ENCODE data around the gene WTAP.

Gene WTAP

DNA sequence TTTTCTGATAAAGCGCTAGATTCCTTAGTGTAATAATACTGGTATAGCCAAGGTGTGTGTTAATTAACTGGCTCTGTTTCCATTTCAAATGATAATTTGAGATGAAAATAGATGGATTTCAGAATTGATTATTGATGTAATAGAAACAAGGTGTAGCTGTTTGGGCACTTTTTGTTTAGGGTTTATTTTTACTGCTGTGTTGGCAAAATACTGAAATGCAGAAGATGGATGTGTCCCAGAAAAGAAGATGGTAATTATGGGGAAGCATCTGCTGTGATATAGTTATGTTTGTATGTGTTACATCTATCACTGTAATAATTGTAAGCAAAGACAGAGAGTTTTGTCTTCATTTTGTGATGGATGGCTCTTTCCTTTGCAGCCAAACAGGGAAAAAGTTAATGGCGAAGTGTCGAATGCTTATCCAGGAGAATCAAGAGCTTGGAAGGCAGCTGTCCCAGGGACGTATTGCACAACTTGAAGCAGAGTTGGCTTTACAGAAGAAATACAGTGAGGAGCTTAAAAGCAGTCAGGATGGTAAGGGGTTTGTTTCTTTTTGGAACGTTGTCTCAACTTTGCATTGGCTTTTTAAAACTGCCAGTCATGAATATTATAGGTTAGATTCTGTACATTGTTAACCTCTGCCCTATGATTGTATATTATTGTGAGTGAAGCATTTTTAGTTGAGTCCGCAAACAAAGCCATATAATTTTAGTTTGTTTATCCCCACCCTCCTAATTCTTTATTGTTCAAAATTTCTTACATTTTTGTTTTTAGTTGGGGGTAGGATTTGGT is 26.0 kb downstream of the WTAP start:
- TF ChIP-seq CEBPB (IDR thresholded peaks at IDR 0.05): no peak
- TF ChIP-seq CREB1 (IDR thresholded peaks at IDR 0.05; ENCODE audit: low read depth): no peak
- TF ChIP-seq FOXM1 (IDR thresholded peaks at IDR 0.05; ENCODE audit: borderline replicate concordance, low read depth): no peak
- TF ChIP-seq, protein P1, sequence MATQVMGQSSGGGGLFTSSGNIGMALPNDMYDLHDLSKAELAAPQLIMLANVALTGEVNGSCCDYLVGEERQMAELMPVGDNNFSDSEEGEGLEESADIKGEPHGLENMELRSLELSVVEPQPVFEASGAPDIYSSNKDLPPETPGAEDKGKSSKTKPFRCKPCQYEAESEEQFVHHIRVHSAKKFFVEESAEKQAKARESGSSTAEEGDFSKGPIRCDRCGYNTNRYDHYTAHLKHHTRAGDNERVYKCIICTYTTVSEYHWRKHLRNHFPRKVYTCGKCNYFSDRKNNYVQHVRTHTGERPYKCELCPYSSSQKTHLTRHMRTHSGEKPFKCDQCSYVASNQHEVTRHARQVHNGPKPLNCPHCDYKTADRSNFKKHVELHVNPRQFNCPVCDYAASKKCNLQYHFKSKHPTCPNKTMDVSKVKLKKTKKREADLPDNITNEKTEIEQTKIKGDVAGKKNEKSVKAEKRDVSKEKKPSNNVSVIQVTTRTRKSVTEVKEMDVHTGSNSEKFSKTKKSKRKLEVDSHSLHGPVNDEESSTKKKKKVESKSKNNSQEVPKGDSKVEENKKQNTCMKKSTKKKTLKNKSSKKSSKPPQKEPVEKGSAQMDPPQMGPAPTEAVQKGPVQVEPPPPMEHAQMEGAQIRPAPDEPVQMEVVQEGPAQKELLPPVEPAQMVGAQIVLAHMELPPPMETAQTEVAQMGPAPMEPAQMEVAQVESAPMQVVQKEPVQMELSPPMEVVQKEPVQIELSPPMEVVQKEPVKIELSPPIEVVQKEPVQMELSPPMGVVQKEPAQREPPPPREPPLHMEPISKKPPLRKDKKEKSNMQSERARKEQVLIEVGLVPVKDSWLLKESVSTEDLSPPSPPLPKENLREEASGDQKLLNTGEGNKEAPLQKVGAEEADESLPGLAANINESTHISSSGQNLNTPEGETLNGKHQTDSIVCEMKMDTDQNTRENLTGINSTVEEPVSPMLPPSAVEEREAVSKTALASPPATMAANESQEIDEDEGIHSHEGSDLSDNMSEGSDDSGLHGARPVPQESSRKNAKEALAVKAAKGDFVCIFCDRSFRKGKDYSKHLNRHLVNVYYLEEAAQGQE (IDR thresholded peaks at IDR 0.05; ENCODE audit: low read depth): no peak
- no peak for TF ChIP-seq TCF12 (IDR thresholded peaks at IDR 0.05; ENCODE audit: low read depth)
- TF ChIP-seq, protein P2, sequence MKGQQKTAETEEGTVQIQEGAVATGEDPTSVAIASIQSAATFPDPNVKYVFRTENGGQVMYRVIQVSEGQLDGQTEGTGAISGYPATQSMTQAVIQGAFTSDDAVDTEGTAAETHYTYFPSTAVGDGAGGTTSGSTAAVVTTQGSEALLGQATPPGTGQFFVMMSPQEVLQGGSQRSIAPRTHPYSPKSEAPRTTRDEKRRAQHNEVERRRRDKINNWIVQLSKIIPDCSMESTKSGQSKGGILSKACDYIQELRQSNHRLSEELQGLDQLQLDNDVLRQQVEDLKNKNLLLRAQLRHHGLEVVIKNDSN (IDR thresholded peaks at IDR 0.05): no peak
- TF ChIP-seq EP300 (IDR thresholded peaks at IDR 0.05; ENCODE audit: borderline replicate concordance): no peak
- TF ChIP-seq ZBTB7A (IDR thresholded peaks at IDR 0.05; ENCODE audit: low read depth): no peak
- TF ChIP-seq RAD21 (IDR thresholded peaks at IDR 0.05; ENCODE audit: low read depth): no peak
- TF ChIP-seq YY1 (IDR thresholded peaks at IDR 0.05; ENCODE audit: low read depth): no peak
- TF ChIP-seq EGR1 (IDR thresholded peaks at IDR 0.05): no peak
- TF ChIP-seq, protein P3, sequence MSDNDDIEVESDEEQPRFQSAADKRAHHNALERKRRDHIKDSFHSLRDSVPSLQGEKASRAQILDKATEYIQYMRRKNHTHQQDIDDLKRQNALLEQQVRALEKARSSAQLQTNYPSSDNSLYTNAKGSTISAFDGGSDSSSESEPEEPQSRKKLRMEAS (IDR thresholded peaks at IDR 0.05): no peak
- no peak for TF ChIP-seq TEAD4 (IDR thresholded peaks at IDR 0.05)
- no peak for TF ChIP-seq NFIC (IDR thresholded peaks at IDR 0.05)
- TF ChIP-seq TAF1 (IDR thresholded peaks at IDR 0.05; ENCODE audit: low read depth): no peak

DNA sequence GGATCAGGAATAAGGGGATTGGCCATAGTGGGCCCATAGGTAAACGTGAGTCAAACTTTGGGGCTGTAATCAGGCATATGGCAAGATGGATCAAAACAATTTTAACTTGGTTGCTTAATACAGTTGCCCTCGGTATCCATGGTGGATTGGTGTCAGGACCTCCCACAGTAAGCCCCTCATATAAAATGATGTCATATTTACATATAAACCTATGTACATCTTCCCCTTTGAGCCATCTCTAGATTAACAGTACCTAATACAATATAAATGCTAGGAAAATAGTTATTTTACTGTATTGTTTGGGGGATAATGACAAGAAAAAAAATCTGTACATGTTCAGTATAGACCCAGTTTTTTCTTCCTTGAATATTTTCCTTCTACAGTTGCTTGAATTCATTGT is 27.1 kb downstream of the WTAP start:
- TF ChIP-seq TEAD4 (IDR thresholded peaks at IDR 0.05) (no peak), EP300 (IDR thresholded peaks at IDR 0.05; ENCODE audit: borderline replicate concordance) (no peak), CEBPB (IDR thresholded peaks at IDR 0.05) (no peak), EGR1 (IDR thresholded peaks at IDR 0.05) (no peak), NFIC (IDR thresholded peaks at IDR 0.05) (no peak), FOXM1 (IDR thresholded peaks at IDR 0.05; ENCODE audit: borderline replicate concordance, low read depth) (no peak), YY1 (IDR thresholded peaks at IDR 0.05; ENCODE audit: low read depth) (no peak), CREB1 (IDR thresholded peaks at IDR 0.05; ENCODE audit: low read depth) (no peak), TCF12 (IDR thresholded peaks at IDR 0.05; ENCODE audit: low read depth) (no peak), RAD21 (IDR thresholded peaks at IDR 0.05; ENCODE audit: low read depth) (no peak), TAF1 (IDR thresholded peaks at IDR 0.05; ENCODE audit: low read depth) (no peak), ZBTB7A (IDR thresholded peaks at IDR 0.05; ENCODE audit: low read depth) (no peak)
- TF ChIP-seq, protein P2 (IDR thresholded peaks at IDR 0.05): no peak
- TF ChIP-seq, protein P3 (IDR thresholded peaks at IDR 0.05): no peak
- TF ChIP-seq, protein P1 (IDR thresholded peaks at IDR 0.05; ENCODE audit: low read depth): no peak

DNA sequence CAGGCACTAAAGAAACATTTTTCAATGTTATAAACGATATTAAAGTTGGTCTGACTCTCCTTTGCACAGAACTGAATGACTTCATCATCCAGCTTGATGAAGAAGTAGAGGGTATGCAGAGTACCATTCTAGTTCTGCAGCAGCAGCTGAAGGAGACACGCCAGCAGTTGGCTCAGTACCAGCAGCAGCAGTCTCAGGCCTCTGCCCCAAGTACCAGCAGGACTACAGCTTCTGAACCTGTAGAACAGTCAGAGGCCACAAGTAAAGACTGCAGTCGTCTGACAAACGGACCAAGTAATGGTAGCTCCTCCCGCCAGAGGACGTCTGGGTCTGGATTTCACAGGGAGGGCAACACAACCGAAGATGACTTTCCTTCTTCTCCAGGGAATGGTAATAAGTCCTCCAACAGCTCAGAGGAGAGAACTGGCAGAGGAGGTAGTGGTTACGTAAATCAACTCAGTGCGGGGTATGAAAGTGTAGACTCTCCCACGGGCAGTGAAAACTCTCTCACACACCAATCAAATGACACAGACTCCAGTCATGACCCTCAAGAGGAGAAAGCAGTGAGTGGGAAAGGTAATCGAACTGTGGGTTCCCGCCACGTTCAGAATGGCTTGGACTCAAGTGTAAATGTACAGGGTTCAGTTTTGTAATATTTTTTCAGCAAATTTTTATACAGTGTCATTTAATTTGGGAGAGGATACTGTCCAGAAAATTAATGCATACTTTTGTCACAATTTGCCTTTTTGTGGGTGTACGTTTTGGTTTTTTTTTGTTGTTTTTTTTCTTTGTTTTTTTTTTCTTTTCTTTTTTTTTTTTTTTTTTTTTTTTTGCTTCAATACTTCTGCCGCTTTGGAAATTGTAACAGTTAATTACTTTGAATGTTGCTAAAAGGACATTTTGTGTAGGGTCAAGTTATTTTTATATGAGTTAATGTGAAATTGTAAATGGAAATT is 27.9 kb downstream of the WTAP start:
- TF ChIP-seq YY1 (IDR thresholded peaks at IDR 0.05; ENCODE audit: low read depth) (no peak), TAF1 (IDR thresholded peaks at IDR 0.05; ENCODE audit: low read depth) (no peak), RAD21 (IDR thresholded peaks at IDR 0.05; ENCODE audit: low read depth) (no peak), EP300 (IDR thresholded peaks at IDR 0.05; ENCODE audit: borderline replicate concordance) (no peak), CEBPB (IDR thresholded peaks at IDR 0.05) (no peak), ZBTB7A (IDR thresholded peaks at IDR 0.05; ENCODE audit: low read depth) (no peak), EGR1 (IDR thresholded peaks at IDR 0.05) (no peak), TCF12 (IDR thresholded peaks at IDR 0.05; ENCODE audit: low read depth) (no peak), FOXM1 (IDR thresholded peaks at IDR 0.05; ENCODE audit: borderline replicate concordance, low read depth) (no peak), NFIC (IDR thresholded peaks at IDR 0.05) (no peak), CREB1 (IDR thresholded peaks at IDR 0.05; ENCODE audit: low read depth) (no peak), TEAD4 (IDR thresholded peaks at IDR 0.05) (no peak)
- TF ChIP-seq, protein P1 (IDR thresholded peaks at IDR 0.05; ENCODE audit: low read depth): no peak
- TF ChIP-seq, protein P3 (IDR thresholded peaks at IDR 0.05): no peak
- TF ChIP-seq, protein P2 (IDR thresholded peaks at IDR 0.05): no peak
